Activated CD8-positive, alpha-beta memory T cell treated with anti-CD3 and anti-CD28 coated beads, Interleukin-2, amount 50 U/mL, for 24 hours (primary cell): ENCODE measurements around the gene DPP4.

ENCODE experiments used
- DNase-seq: peaks from one replicate; pipeline ENCODE4 v3.0.0-alpha.2; 2020; ENCODE audit errors: extremely low read depth

Gene DPP4

GRCh38 chr2:162073888-162074631 lies at the start of gene DPP4:
Gene DPP4 (minus strand): TSS chr2:162074215. CDS start chr2:162073981, 234 bp downstream.
- no peak for DNase-seq

- no peak for DNase-seq
Observed at GRCh38 chr2:162118166-162119031, 44.4 kb upstream of the DPP4 start.

GRCh38 chr2:162116352-162116751 lies 42.3 kb upstream of the DPP4 start:
- DNase-seq: no peak

- no peak for DNase-seq
Observed at GRCh38 chr2:162115076-162115475, 41.1 kb upstream of the DPP4 start.

DNA sequence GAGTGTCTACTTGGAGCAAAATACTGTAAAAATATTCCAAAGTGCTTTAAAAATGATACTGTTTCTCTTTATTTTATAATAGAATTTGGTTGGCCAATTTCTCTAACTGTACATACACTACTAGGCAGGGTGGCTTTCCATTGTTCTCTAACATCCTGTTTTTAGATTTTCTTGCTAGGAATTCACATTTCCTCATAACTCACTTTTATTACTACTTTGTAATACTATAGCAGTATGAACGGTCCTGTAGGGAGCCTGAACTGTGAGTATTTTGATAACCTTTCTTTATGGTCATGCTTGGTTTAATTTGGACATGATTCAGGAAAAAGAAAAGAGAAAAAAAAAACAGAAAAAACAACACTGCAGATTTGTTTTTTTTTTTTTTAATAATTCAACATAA lies 40.3 kb upstream of the DPP4 start:
- no peak for DNase-seq

- DNase-seq: no peak
Observed at GRCh38 chr2:162113776-162114168, 39.8 kb upstream of the DPP4 start.

DNA sequence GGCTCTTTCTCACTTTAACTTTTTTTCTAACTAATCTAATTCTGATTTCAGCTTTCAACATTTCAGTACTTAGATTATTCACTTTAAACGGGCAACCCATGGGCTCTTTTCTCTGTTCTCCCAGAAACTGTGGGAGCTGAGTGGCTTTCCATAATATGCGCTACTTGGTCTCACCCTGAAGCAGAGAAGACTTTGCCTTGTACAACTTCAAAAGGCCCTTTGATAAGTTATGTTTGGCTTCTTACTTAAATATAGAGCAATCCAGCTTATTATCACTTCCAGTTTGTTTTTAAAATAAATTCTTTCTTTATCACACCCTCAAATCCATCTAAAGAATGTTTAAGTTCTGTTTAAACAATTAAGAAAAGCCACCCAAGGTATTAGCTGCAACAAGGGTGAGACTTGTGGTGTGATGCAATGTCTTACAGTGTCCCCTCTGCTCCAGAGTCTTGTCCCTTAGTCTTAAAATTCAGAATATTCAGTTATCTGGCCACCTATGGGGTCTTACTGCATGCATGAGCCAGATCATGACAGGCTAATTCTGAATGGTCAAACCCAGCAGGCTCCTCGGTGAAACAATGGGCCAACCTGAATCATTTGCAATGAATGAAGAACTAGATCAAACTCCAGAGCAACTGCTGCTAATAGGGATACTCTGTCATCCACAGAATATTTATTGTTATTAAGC lies 39.2 kb upstream of the DPP4 start:
- no peak for DNase-seq

DNA sequence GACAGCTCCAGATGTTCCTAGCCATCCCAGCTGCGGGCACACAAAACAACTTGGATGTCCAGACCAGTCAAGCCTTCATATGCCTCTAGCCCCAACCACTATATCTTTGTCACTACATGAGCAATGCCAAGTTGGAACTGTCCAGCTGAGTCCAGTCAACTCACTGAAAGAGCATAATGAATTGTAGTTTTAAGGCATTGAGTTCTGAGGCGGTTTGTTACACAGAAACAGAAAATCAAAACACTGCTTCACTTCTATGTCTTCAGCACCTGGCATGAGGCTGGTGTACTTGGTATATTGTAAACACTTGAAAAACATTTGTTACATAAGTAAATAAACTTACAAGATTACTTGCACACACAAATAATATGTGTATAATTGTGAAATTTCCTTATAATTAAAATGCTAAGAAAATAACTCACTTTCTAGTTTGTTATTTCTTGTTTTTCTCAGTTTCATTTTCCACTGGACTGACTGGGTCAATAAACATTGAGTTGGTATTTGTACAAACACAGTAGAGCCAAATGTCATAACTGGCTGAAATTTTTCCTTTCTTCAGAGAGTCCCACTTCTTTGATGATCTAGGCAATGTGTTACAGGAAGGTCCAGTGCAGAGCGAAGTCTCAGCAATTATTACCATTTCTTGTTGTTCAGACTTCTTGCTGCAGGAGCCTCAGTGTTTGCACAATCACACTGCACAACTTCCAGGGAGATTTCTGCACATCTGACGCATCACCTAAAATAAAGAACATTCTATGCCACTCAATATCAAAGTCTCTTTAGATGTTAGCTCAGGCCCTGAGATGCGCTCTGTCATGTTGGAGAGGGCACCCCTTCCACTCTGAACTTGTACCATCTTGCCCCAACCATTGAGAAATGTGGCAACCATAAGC lies 38.2 kb upstream of the DPP4 start:
- no peak for DNase-seq

DNA sequence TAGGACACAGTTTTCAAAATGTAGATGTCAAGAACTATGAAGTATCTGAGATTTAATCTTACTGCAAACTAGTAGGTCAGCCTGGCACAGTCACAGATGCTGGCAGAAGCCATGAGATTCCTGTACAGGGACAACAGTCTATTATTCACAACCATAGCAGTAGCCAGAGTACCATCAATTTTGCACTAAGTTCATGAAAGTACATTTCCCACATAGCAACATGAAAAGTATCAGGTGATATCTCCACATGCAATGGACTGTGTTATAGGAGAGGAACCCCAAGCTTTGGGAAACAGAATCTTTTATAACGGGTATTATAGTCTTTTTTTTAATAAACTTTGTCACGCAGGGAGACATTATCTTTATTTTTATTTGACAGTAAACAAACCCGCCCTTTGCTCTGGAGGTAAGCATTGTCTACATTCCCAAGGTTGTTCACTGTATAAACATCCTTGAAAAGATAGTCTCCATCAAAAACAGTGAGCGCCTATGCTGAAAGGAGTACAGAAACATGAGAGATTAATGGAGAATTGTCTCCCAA lies 33.4 kb upstream of the DPP4 start:
- no peak for DNase-seq

DNA sequence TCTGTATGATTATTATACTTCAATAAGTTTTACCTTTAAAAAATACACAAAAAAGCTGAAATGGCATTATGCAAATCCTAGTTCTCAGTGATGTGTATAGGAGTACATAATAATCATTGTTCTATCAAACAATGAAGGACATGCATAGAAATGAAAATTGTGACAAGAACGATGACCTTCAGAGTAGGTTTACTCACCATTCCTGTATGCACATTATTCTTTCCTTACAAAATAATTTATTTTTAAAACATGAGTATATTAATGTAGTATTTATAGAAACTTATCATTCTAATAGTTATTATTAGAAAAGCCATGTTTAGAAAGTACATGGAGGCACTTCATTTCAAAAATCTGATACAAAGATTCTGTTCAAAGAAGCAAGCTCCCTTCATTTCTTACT lies 32.7 kb upstream of the DPP4 start:
- no peak for DNase-seq

- no peak for DNase-seq
Observed at GRCh38 chr2:162106146-162106551, 32.1 kb upstream of the DPP4 start.

- DNase-seq: no peak
Observed at GRCh38 chr2:162103443-162104009, 29.5 kb upstream of the DPP4 start.

DNA sequence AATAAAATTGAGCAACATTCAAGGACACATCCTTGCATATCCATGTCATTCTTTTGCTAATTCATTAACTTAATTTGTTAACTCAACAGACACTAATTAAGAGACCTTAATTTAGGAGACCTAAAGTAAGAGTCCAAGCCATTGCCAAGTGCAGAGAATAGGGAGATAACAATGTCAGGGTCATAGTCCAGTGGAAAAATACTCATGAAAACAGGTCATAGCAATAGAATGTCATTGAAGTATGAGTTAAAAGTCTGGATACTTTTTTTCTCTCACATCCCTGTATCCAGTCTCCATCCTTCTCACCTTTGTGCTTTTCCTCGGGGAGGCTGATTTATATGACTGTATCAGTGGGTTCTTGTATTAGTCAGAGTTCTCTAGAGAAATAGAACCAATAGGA lies 26.6 kb upstream of the DPP4 start:
- no peak for DNase-seq

- DNase-seq: no peak
Observed at GRCh38 chr2:162099836-162100235, 25.8 kb upstream of the DPP4 start.

- DNase-seq: no peak
Observed at GRCh38 chr2:162092658-162093556, 18.9 kb upstream of the DPP4 start.

GRCh38 chr2:162092008-162092390 lies 18.0 kb upstream of the DPP4 start:
- no peak for DNase-seq

DNA sequence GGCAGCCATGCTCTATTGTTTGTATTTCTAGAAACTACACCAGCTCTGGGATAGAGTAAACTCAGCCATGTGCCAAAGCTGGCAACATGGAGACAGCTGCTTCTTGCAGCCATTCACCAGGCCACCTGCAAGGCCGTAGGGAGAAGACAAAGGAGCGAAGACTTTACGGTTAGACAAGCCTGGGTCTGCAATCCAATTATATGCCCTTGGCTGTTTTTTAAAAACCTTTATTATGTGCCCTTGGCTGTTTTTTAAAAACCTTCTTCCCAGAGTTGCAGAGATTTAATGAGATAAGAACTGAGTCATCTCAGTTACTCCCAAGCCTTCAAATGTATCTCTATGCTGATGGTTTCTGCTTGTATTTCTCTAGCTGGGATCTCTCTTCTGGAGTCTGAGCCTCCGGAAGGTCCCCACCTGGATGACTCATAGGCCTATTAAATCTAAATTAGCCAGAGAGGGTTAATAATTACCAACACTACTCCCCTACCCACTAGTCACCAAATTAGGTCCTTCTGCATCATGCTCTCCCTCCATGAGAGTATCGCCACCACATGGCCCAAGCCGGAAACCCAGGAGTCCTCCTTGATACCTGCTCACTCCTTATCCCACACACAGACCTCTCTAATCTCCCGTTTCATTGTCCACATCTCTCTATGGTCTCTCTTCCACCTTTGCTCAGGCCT lies 17.5 kb upstream of the DPP4 start:
- DNase-seq: no peak

- no peak for DNase-seq
Observed at GRCh38 chr2:162090109-162090508, 16.1 kb upstream of the DPP4 start.

DNA sequence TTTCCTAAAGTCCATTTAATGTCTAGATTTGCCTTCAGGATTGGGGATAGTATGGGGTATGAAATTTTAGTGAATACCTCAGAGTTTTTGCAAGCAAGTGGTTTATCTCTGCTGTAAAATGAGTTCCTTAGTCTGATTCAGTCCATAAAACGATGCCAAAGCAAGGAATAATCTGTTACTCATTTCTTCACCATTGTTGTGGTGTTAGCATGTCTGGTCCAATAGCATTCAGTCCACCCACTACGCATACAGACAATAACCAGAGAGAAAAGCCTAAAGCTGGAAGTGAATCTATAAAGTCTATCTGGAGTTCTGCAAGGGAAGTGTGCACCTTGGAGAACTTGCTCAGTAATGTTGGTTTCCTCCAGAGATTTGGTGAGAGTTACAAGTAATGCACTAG lies 12.9 kb upstream of the DPP4 start:
- DNase-seq: no peak
